HCT116 (cell line): ENCODE data around the gene LDB2. TPM values are rescaled to one million over a fixed set of nuclear protein-coding genes. Genes with fewer than 3 reads are reported as not detected.

ENCODE experiments used
- ATAC-seq: fragments of 200-7000 bp; cut with Tn5 transposase; 2 replicates; pipeline ENCODE4 v1.9.1; 2020; ENCODE audit warnings: mild to moderate bottlenecking, moderate library complexity
- BruUV-seq: library from RNA; stranded (reverse); fragments of 400-500 nt; replicated peaks from 2 replicates; lab custom pipeline; 2021; lab: Mats Ljungman, UMichigan
- CTCF ChIA-PET: fragments of 300-600 bp; sonication (Branson Sonifier 250); formaldehyde crosslinking; loops from one replicate; lab custom pipeline; 2021; ENCODE audit warnings: antibody characterized with exemption; lab: Charles Lee
- POLR2A ChIA-PET: fragments of 300-600, 350-600 bp; sonication (Branson Sonifier 250); formaldehyde crosslinking; loops from one replicate; lab custom pipeline; 2021; ENCODE audit warnings: antibody characterized with exemption; lab: Charles Lee
- RAD21 ChIA-PET, 2 experiments: fragments of 300-600 bp; sonication (Branson Sonifier 250); formaldehyde crosslinking; loops; one replicate each; lab custom pipeline; 2023; ENCODE audit warnings: low total read pairs in 2 of 2; ENCODE audit not compliant: uncharacterized antibody in 2 of 2, unreplicated experiment in 2 of 2, low non-redundant PET in 1 of 2; lab: Charles Lee
- DNase-seq: peaks from one replicate; pipeline ENCODE4 v3.0.0-alpha.2; 2010; ENCODE audit warnings: low read depth, low spot score
- H2AFZ ChIP-seq: fragments of 200-600 bp; shearing (Covaris generic), sonication (generic); 2 replicates; pipeline ENCODE4 v1.6.1; 2017; ENCODE audit warnings: low read depth, mixed run types, mixed read lengths, antibody characterized with exemption, low read length; ENCODE audit not compliant: poor library complexity, severe bottlenecking
- H3K27ac ChIP-seq: 2 replicates; pipeline ENCODE4 v1.5.1; 2012; ENCODE audit warnings: low read depth, low read length
- H3K27me3 ChIP-seq: fragments of 200-600 bp; sonication (generic); 2 replicates; pipeline ENCODE4 v1.6.1; 2016; ENCODE audit warnings: mixed run types, low read length, mixed read lengths; ENCODE audit not compliant: insufficient read depth
- H3K36me3 ChIP-seq, 2 experiments: fragments of 200-500 bp in 1 of 2; fragments of 200-600 bp in 1 of 2; sonication (Bioruptor generic) in 1 of 2; sonication (generic) in 1 of 2; 2 replicates each; pipeline versions ENCODE4 v1.5.1 to v1.6.1; 2014 to 2016; ENCODE audit warnings: low read length in 2 of 2, inconsistent platforms in 1 of 2, mixed read lengths in 1 of 2, mixed run types in 1 of 2; ENCODE audit not compliant: insufficient read depth in 2 of 2, control insufficient read depth in 1 of 2
- H3K4me1 ChIP-seq, 2 experiments: fragments of 200-600 bp in 1 of 2; sonication (generic) in 1 of 2; 2 replicates each; pipeline versions ENCODE4 v1.5.1 to v1.6.1; 2012 to 2017; ENCODE audit warnings: low read length in 2 of 2, inconsistent platforms in 1 of 2, mild to moderate bottlenecking in 1 of 2, mixed read lengths in 1 of 2, mixed run types in 1 of 2, moderate library complexity in 1 of 2; ENCODE audit not compliant: insufficient read depth in 2 of 2, control insufficient read depth in 1 of 2
- H3K4me2 ChIP-seq: fragments of 200-600 bp; sonication (generic); 2 replicates; pipeline ENCODE4 v1.6.1; 2017; ENCODE audit warnings: mixed run types, low read length, mixed read lengths
- H3K4me3 ChIP-seq, 2 experiments: fragments of 200-600 bp in 1 of 2; sonication (generic) in 1 of 2; replicated peaks in 1 of 2; 2 replicates each; pipeline ENCODE4 v1.5.1; 2011 to 2016; ENCODE audit warnings: low read length in 2 of 2, control low read depth in 1 of 2, low read depth in 1 of 2, mild to moderate bottlenecking in 1 of 2, mixed read lengths in 1 of 2, mixed run types in 1 of 2
- H3K79me2 ChIP-seq: fragments of 200-600 bp; sonication (generic); 2 replicates; pipeline ENCODE4 v1.6.1; 2017; ENCODE audit warnings: mild to moderate bottlenecking, mixed run types, low read length, moderate library complexity, mixed read lengths; ENCODE audit not compliant: insufficient read depth
- H3K9ac ChIP-seq: fragments of 200-600 bp; sonication (generic); 2 replicates; pipeline ENCODE4 v1.6.1; 2016; ENCODE audit warnings: low read length, mixed read lengths
- H3K9me2 ChIP-seq: fragments of 200-600 bp; sonication (generic), shearing (Covaris generic); 2 replicates; pipeline ENCODE4 v1.6.1; 2017; ENCODE audit warnings: mixed run types, mild to moderate bottlenecking, moderate library complexity; ENCODE audit not compliant: insufficient read depth
- H3K9me3 ChIP-seq, 2 experiments: fragments of 200-500 bp in 1 of 2; fragments of 200-600 bp in 1 of 2; sonication (Bioruptor generic) in 1 of 2; sonication (generic) in 1 of 2; 2 replicates each; pipeline ENCODE4 v1.6.1; 2014 to 2017; ENCODE audit warnings: low read length in 2 of 2, mixed read lengths in 2 of 2, inconsistent platforms in 1 of 2, low read depth in 1 of 2, mild to moderate bottlenecking in 1 of 2, mixed run types in 1 of 2, moderate library complexity in 1 of 2; ENCODE audit not compliant: control insufficient read depth in 1 of 2, insufficient read depth in 1 of 2
- H4K20me1 ChIP-seq: fragments of 200-600 bp; sonication (generic), shearing (Covaris generic); 2 replicates; pipeline ENCODE4 v1.6.1; 2017; ENCODE audit warnings: mixed run types, mild to moderate bottlenecking, moderate library complexity; ENCODE audit not compliant: insufficient read depth
- CBX3 ChIP-seq: IDR thresholded peaks from 2 replicates; pipeline ENCODE4 v1.6.1; 2012; ENCODE audit warnings: low read depth
- CEBPB ChIP-seq: IDR thresholded peaks from 2 replicates; pipeline ENCODE4 v1.6.1; 2012; ENCODE audit warnings: low read depth
- EGR1 ChIP-seq: IDR thresholded peaks from 2 replicates; pipeline ENCODE4 v1.6.1; 2012; ENCODE audit warnings: low read depth
- ELF1 ChIP-seq: IDR thresholded peaks from 2 replicates; pipeline ENCODE4 v1.6.1; 2012; ENCODE audit warnings: low read depth, borderline replicate concordance
- EZH2 ChIP-seq: fragments of 200-600 bp; sonication (generic); IDR thresholded peaks from 2 replicates; pipeline ENCODE4 v1.6.1; 2017; ENCODE audit warnings: antibody characterized with exemption, mixed run types
- EZH2phosphoT487 ChIP-seq: fragments of 200-600 bp; IDR thresholded peaks from 2 replicates; pipeline ENCODE4 v1.6.1; 2018; ENCODE audit warnings: antibody characterized with exemption, borderline replicate concordance
- FOSL1 ChIP-seq: IDR thresholded peaks from 2 replicates; pipeline ENCODE4 v1.6.1; 2012; ENCODE audit warnings: low read depth
- JUND ChIP-seq: IDR thresholded peaks from 2 replicates; pipeline ENCODE4 v1.6.1; 2012
- POLR2AphosphoS5 ChIP-seq: IDR thresholded peaks from 2 replicates; pipeline ENCODE4 v1.6.1; 2011; ENCODE audit warnings: mild to moderate bottlenecking, low read depth, low read length, moderate library complexity
- RAD21 ChIP-seq: IDR thresholded peaks from 2 replicates; pipeline ENCODE4 v1.6.1; 2012; ENCODE audit warnings: low read depth, mild to moderate bottlenecking
- SIN3A ChIP-seq: IDR thresholded peaks from 2 replicates; pipeline ENCODE4 v1.6.1; 2012; ENCODE audit warnings: low read depth
- SP1 ChIP-seq: IDR thresholded peaks from 2 replicates; pipeline ENCODE4 v1.6.1; 2012; ENCODE audit warnings: low read depth
- SRF ChIP-seq: IDR thresholded peaks from 2 replicates; pipeline ENCODE4 v1.6.1; 2012; ENCODE audit warnings: low read depth
- TCF7L2 ChIP-seq: IDR thresholded peaks from 2 replicates; pipeline ENCODE4 v1.7.0; 2011; ENCODE audit warnings: borderline replicate concordance, inconsistent platforms; ENCODE audit not compliant: insufficient read depth, insufficient read length; ENCODE audit errors: extremely low read depth
- YY1 ChIP-seq: IDR thresholded peaks from 2 replicates; pipeline ENCODE4 v1.6.1; 2011; ENCODE audit warnings: low read length, low read depth, moderate library complexity, mild to moderate bottlenecking; ENCODE audit not compliant: insufficient replicate concordance; ENCODE audit errors: extremely low read depth
- intact Hi-C: fragments of 100-400 bp; cut with micrococcal nuclease; formaldehyde crosslinking; loops from 2 replicates; pipeline ENCODE4 v1.10.0; 2022
- total RNA-seq: library from RNA; stranded (reverse); gene quantifications from one replicate; pipeline ENCODE4 v1.2.1, GENCODE V29; 2021; ENCODE audit not compliant: unreplicated experiment
- TF ChIP-seq, protein P1 (sequence below): IDR thresholded peaks from 2 replicates; pipeline ENCODE4 v1.6.1; 2012
- TF ChIP-seq, protein P2 (sequence below), 3 experiments: fragments of 200-600 bp in 1 of 3; sonication (generic) in 1 of 3; IDR thresholded peaks in 2 of 3; conservative IDR thresholded peaks in 1 of 3; 2 replicates each; pipeline ENCODE4 v1.5.1; 2012 to 2017; ENCODE audit warnings: low read depth in 2 of 3, low read length in 2 of 3, antibody characterized with exemption in 1 of 3, borderline replicate concordance in 1 of 3, control low read depth in 1 of 3, mild to moderate bottlenecking in 1 of 3, mixed read lengths in 1 of 3, mixed run types in 1 of 3, moderate library complexity in 1 of 3; ENCODE audit not compliant: insufficient read depth in 1 of 3
- TF ChIP-seq, protein P3 (sequence below): IDR thresholded peaks from 2 replicates; pipeline ENCODE4 v1.6.1; 2012
- TF ChIP-seq, protein P4 (sequence below): IDR thresholded peaks from 2 replicates; pipeline ENCODE4 v1.6.1; 2011; ENCODE audit warnings: mild to moderate bottlenecking, low read length, moderate library complexity; ENCODE audit not compliant: insufficient replicate concordance; ENCODE audit errors: extremely low read depth
- TF ChIP-seq, protein P5 (sequence below): IDR thresholded peaks from 2 replicates; pipeline ENCODE4 v1.6.1; 2012; ENCODE audit warnings: low read depth

LDB2 gene
- total RNA-seq, 1 experiment from 2014 or later: 0.12 TPM

DNA sequence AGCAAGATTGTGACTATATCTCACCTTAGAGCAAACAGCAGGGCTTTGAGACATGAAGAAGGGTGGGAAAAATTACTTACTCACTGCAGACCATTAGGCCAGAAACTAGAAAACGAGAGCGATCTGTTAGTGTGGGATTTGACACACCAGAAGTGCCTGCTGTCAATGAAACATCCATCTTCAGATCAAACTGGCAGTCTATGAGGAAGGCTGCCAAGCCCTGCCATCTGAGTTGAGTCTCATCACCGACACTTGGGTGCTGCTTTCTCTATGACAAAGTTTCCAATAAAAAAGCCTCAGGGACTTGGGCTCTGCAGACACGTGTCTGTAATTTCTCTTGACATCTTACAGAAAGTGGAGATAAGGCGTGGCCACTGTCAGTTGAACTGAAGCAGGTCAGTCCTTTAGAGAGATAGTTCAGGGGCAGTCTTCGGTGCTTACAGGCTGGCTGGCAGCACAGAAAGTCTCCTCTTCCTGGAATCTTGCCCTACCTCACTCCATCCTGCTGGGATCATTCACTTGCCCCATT is 40.1 kb upstream of the LDB2 start:
- ChIA-PET RAD21 (no interaction called here), CTCF (no interaction called here), POLR2A (no interaction called here)
- H4K20me1 ChIP-seq: no peaks in the 10 kb centered on the region
- H3K79me2 ChIP-seq: no peaks in the 10 kb centered on the region
- no peak overlapping the region for H3K4me3 ChIP-seq
- no peak overlapping the region for H3K9ac ChIP-seq
- H3K4me2 ChIP-seq: no peak overlapping the region
- ATAC-seq: no peak
- no peaks in the 10 kb centered on the region for H3K9me3 ChIP-seq
- no peaks in the 10 kb centered on the region for H3K9me2 ChIP-seq
- H2AFZ ChIP-seq: no peak overlapping the region
- intact Hi-C loops: no loop called here
- TF ChIP-seq SRF: no peak
- TF ChIP-seq, protein P1, sequence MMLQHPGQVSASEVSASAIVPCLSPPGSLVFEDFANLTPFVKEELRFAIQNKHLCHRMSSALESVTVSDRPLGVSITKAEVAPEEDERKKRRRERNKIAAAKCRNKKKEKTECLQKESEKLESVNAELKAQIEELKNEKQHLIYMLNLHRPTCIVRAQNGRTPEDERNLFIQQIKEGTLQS: no peak
- no peak for TF ChIP-seq SP1
- TF ChIP-seq EZH2phosphoT487: no peak
- TF ChIP-seq CBX3: no peak
- no peak for TF ChIP-seq RAD21
- TF ChIP-seq EZH2: no peak
- TF ChIP-seq EGR1: no peak
- TF ChIP-seq CEBPB: no peak
- no peak for TF ChIP-seq FOSL1
- TF ChIP-seq, protein P2, sequence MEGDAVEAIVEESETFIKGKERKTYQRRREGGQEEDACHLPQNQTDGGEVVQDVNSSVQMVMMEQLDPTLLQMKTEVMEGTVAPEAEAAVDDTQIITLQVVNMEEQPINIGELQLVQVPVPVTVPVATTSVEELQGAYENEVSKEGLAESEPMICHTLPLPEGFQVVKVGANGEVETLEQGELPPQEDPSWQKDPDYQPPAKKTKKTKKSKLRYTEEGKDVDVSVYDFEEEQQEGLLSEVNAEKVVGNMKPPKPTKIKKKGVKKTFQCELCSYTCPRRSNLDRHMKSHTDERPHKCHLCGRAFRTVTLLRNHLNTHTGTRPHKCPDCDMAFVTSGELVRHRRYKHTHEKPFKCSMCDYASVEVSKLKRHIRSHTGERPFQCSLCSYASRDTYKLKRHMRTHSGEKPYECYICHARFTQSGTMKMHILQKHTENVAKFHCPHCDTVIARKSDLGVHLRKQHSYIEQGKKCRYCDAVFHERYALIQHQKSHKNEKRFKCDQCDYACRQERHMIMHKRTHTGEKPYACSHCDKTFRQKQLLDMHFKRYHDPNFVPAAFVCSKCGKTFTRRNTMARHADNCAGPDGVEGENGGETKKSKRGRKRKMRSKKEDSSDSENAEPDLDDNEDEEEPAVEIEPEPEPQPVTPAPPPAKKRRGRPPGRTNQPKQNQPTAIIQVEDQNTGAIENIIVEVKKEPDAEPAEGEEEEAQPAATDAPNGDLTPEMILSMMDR (IDR thresholded peaks at IDR 0.05 in 2 of 3, conservative IDR thresholded peaks at IDR 0.05 in 1 of 3; ENCODE audit: borderline replicate concordance in 1 of 3, insufficient read depth in 1 of 3, low read depth in 2 of 3, low read length in 2 of 3): no peak
- TF ChIP-seq ELF1: no peak
- TF ChIP-seq YY1: no peak
- TF ChIP-seq POLR2AphosphoS5: no peak
- no peak for TF ChIP-seq TCF7L2
- TF ChIP-seq SIN3A: no peak
- TF ChIP-seq, protein P3, sequence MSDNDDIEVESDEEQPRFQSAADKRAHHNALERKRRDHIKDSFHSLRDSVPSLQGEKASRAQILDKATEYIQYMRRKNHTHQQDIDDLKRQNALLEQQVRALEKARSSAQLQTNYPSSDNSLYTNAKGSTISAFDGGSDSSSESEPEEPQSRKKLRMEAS: no peak
- no peak for TF ChIP-seq JUND
- TF ChIP-seq, protein P4, sequence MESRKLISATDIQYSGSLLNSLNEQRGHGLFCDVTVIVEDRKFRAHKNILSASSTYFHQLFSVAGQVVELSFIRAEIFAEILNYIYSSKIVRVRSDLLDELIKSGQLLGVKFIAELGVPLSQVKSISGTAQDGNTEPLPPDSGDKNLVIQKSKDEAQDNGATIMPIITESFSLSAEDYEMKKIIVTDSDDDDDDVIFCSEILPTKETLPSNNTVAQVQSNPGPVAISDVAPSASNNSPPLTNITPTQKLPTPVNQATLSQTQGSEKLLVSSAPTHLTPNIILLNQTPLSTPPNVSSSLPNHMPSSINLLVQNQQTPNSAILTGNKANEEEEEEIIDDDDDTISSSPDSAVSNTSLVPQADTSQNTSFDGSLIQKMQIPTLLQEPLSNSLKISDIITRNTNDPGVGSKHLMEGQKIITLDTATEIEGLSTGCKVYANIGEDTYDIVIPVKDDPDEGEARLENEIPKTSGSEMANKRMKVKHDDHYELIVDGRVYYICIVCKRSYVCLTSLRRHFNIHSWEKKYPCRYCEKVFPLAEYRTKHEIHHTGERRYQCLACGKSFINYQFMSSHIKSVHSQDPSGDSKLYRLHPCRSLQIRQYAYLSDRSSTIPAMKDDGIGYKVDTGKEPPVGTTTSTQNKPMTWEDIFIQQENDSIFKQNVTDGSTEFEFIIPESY: no peak
- TF ChIP-seq, protein P5, sequence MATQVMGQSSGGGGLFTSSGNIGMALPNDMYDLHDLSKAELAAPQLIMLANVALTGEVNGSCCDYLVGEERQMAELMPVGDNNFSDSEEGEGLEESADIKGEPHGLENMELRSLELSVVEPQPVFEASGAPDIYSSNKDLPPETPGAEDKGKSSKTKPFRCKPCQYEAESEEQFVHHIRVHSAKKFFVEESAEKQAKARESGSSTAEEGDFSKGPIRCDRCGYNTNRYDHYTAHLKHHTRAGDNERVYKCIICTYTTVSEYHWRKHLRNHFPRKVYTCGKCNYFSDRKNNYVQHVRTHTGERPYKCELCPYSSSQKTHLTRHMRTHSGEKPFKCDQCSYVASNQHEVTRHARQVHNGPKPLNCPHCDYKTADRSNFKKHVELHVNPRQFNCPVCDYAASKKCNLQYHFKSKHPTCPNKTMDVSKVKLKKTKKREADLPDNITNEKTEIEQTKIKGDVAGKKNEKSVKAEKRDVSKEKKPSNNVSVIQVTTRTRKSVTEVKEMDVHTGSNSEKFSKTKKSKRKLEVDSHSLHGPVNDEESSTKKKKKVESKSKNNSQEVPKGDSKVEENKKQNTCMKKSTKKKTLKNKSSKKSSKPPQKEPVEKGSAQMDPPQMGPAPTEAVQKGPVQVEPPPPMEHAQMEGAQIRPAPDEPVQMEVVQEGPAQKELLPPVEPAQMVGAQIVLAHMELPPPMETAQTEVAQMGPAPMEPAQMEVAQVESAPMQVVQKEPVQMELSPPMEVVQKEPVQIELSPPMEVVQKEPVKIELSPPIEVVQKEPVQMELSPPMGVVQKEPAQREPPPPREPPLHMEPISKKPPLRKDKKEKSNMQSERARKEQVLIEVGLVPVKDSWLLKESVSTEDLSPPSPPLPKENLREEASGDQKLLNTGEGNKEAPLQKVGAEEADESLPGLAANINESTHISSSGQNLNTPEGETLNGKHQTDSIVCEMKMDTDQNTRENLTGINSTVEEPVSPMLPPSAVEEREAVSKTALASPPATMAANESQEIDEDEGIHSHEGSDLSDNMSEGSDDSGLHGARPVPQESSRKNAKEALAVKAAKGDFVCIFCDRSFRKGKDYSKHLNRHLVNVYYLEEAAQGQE: no peak
- BruUV-seq: no TSS peak
- H3K4me1 ChIP-seq: no peaks in the 10 kb centered on the region
- no peaks in the 10 kb centered on the region for H3K36me3 ChIP-seq
- no peak overlapping the region for H3K27ac ChIP-seq
- no peak for DNase-seq
- H3K27me3 ChIP-seq: peaks cover 6% of the 10 kb centered on the region
